ENCODE data around the gene HSD17B14. TPM values are rescaled to one million over a fixed set of nuclear protein-coding genes. Genes with fewer than 3 reads are reported as not detected.
"Not testable (repeated sequence)": the region's sequence is repeated elsewhere in the genome, so short reads cannot be mapped to it uniquely, and the experiment has no call there.

HSD17B14 gene
- total RNA-seq, 1 donor from 2014 or later: 65.6 TPM

DNA sequence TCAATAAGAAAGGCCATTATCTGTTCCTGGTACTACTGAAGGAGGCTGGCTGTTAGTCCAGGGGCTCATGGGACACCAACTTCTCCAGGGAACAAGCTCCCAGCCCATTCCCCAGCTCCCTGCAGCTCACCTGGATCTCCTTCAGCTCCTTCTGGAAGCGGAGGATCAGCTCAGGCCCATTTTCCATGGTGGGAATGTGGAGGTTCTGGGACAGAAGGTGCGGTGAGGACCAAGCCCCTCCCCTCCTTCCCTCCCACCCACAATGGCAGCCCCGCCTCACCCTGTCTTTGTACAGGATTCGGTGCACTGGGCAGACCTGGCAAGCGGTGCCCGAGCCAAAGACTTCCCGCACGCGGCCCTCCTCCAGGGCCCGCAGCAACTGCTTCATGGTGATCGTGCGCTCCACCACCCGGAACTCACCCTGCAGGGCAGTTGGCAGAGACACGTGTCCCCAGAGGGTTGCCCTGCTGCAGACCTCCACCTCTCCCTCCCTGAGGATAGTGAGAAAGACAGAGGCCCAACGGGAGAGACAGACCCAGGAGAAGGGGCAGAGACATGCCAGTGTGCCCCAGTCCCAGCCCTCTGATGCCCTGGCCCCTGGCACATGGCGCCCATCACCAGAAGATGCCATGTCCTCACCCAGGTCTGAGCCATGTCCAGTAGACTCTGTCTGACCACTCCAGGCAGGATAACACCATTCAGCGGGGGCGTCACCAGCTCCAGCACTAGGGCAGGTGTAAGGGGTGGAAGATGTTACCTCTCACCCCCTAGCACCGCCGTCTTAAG, 39.8 kb downstream of the HSD17B14 start:
- no peak overlapping the region for H3K27ac Mint-ChIP-seq (ENCODE audit: unreplicated experiment)
- DNase-seq (ENCODE audit: low spot score): no peak
- peaks cover 6% of the 10 kb centered on the region for H3K27me3 Mint-ChIP-seq (ENCODE audit: unreplicated experiment)
- H3K4me1 Mint-ChIP-seq (ENCODE audit: unreplicated experiment): peaks cover 2% of the 10 kb centered on the region
- TF ChIP-seq, protein P1, sequence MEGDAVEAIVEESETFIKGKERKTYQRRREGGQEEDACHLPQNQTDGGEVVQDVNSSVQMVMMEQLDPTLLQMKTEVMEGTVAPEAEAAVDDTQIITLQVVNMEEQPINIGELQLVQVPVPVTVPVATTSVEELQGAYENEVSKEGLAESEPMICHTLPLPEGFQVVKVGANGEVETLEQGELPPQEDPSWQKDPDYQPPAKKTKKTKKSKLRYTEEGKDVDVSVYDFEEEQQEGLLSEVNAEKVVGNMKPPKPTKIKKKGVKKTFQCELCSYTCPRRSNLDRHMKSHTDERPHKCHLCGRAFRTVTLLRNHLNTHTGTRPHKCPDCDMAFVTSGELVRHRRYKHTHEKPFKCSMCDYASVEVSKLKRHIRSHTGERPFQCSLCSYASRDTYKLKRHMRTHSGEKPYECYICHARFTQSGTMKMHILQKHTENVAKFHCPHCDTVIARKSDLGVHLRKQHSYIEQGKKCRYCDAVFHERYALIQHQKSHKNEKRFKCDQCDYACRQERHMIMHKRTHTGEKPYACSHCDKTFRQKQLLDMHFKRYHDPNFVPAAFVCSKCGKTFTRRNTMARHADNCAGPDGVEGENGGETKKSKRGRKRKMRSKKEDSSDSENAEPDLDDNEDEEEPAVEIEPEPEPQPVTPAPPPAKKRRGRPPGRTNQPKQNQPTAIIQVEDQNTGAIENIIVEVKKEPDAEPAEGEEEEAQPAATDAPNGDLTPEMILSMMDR (IDR thresholded peaks at IDR 0.05; ENCODE audit: unreplicated experiment): no peak
- peaks cover 3% of the 10 kb centered on the region for H3K36me3 Mint-ChIP-seq (ENCODE audit: low read depth, unreplicated experiment)
- no peaks in the 10 kb centered on the region for H3K9me3 Mint-ChIP-seq (ENCODE audit: unreplicated experiment)
- H3K4me3 Mint-ChIP-seq (ENCODE audit: unreplicated experiment): no peak overlapping the region

GRCh38 chr19:48795685-48796070, 40.6 kb downstream of the HSD17B14 start:
- Mint-ChIP-seq H3K27ac (ENCODE audit: unreplicated experiment) (peak overlapping the region; percentile 93), H3K36me3 (ENCODE audit: low read depth, unreplicated experiment) (peaks cover 3% of the 10 kb centered on the region), H3K27me3 (ENCODE audit: unreplicated experiment) (peaks cover 4% of the 10 kb centered on the region)

GRCh38 chr19:48795055-48795684, 41.1 kb downstream of the HSD17B14 start:
- Mint-ChIP-seq H3K27ac (ENCODE audit: unreplicated experiment) (peak overlapping the region; percentile 93), H3K27me3 (ENCODE audit: unreplicated experiment) (peaks cover 4% of the 10 kb centered on the region), H3K4me3 (ENCODE audit: unreplicated experiment) (peak overlapping the region; percentile 94), H3K36me3 (ENCODE audit: low read depth, unreplicated experiment) (peaks cover 3% of the 10 kb centered on the region), H3K9me3 (ENCODE audit: unreplicated experiment) (no peaks in the 10 kb centered on the region), H3K4me1 (ENCODE audit: unreplicated experiment) (peaks cover 2% of the 10 kb centered on the region)
- TF ChIP-seq, protein P1 (IDR thresholded peaks at IDR 0.05; ENCODE audit: unreplicated experiment): peak; percentile 93
- DNase-seq (ENCODE audit: low spot score): peak; percentile 87

More at GRCh38 chr19:48795685-48796070, 40.6 kb downstream of the HSD17B14 start:
- Mint-ChIP-seq H3K4me1 (ENCODE audit: unreplicated experiment) (peaks cover 2% of the 10 kb centered on the region), H3K4me3 (ENCODE audit: unreplicated experiment) (peak overlapping the region; percentile 94), H3K9me3 (ENCODE audit: unreplicated experiment) (no peaks in the 10 kb centered on the region)
- no peak for DNase-seq (ENCODE audit: low spot score)
- TF ChIP-seq, protein P1 (IDR thresholded peaks at IDR 0.05; ENCODE audit: unreplicated experiment): no peak

DNA sequence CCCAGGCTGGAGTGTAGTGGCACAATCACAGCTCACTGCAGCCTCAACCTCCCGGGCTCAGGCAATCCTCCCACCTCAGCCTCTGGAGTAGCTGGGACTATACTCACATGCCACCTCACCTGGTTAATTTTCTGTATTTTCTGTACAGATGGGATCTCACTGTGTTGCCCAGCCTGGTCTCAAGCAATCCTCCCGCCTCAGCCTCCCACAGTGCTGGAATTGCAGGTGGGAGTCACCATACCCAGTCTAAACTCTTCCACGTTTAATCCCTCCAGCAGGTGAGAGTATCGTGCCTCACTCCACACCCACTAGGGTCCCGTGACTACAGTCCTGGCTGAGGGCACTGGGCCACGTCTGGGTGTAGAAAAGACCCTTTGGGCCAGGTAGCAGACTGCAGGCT, 42.0 kb downstream of the HSD17B14 start:
- Mint-ChIP-seq H3K4me3 (ENCODE audit: unreplicated experiment) (peak overlapping the region; percentile 94), H3K9me3 (ENCODE audit: unreplicated experiment) (no peaks in the 10 kb centered on the region), H3K27me3 (ENCODE audit: unreplicated experiment) (peaks cover 4% of the 10 kb centered on the region), H3K27ac (ENCODE audit: unreplicated experiment) (peak overlapping the region; percentile 74), H3K4me1 (ENCODE audit: unreplicated experiment) (peaks cover 2% of the 10 kb centered on the region), H3K36me3 (ENCODE audit: low read depth, unreplicated experiment) (peaks cover 3% of the 10 kb centered on the region)
- no peak for DNase-seq (ENCODE audit: low spot score)
- TF ChIP-seq, protein P1 (IDR thresholded peaks at IDR 0.05; ENCODE audit: unreplicated experiment): no peak

GRCh38 chr19:48793271-48793670, 43.0 kb downstream of the HSD17B14 start:
- TF ChIP-seq, protein P1 (IDR thresholded peaks at IDR 0.05; ENCODE audit: unreplicated experiment): no peak
- Mint-ChIP-seq H3K4me3 (ENCODE audit: unreplicated experiment) (no peak overlapping the region), H3K27ac (ENCODE audit: unreplicated experiment) (no peak overlapping the region), H3K9me3 (ENCODE audit: unreplicated experiment) (no peaks in the 10 kb centered on the region), H3K36me3 (ENCODE audit: low read depth, unreplicated experiment) (peaks cover 3% of the 10 kb centered on the region), H3K27me3 (ENCODE audit: unreplicated experiment) (peaks cover 1% of the 10 kb centered on the region), H3K4me1 (ENCODE audit: unreplicated experiment) (peaks cover 1% of the 10 kb centered on the region)
- DNase-seq (ENCODE audit: low spot score): no peak

DNA sequence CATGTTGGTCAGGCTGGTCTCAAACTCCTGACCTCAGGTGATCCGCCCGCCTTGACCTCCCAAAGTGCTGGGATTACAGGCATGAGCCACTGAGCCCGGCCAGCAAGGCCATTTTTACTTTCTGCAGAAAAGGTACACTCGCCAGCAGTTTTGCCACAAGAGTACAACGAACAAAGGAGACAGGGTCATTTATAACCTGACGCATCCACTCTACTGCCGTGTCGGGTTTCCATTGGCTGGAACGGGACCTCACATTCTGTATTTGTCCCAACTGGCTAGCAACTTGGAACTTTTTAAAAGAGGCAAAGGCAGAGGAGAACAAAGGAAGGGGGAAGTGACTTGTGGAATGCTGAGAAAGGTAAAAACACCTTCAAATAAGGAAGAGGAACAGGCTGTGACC, 49.0 kb downstream of the HSD17B14 start:
- not testable (repeated sequence) for H3K4me1 Mint-ChIP-seq (ENCODE audit: unreplicated experiment); H3K9me3 Mint-ChIP-seq (ENCODE audit: unreplicated experiment); H3K4me3 Mint-ChIP-seq (ENCODE audit: unreplicated experiment); H3K36me3 Mint-ChIP-seq (ENCODE audit: low read depth, unreplicated experiment); H3K27ac Mint-ChIP-seq (ENCODE audit: unreplicated experiment); H3K27me3 Mint-ChIP-seq (ENCODE audit: unreplicated experiment); DNase-seq (ENCODE audit: low spot score)

DNA sequence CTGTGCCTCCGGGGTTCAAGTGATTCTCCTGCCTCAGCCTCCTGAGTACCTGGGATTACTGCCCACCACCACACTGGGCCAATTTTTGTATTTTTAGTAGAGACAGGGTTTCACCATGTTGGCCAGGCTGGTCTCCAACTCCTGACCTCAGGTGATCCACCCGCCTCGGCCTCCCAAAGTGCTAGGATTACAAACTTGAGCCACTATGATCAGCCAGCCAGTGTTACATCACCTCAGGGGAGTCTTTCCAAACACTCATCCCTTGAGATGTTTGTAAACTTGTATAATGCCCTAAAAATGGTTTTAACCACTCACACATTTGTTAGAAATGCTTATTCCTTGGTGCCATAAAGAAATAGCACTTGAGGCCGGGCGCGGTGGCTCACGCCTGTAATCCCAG, 49.9 kb downstream of the HSD17B14 start:
- H3K36me3 Mint-ChIP-seq (ENCODE audit: low read depth, unreplicated experiment); H3K27ac Mint-ChIP-seq (ENCODE audit: unreplicated experiment); H3K27me3 Mint-ChIP-seq (ENCODE audit: unreplicated experiment); H3K4me1 Mint-ChIP-seq (ENCODE audit: unreplicated experiment); H3K4me3 Mint-ChIP-seq (ENCODE audit: unreplicated experiment); DNase-seq (ENCODE audit: low spot score); H3K9me3 Mint-ChIP-seq (ENCODE audit: unreplicated experiment): not testable (repeated sequence)

All from endothelial cell (in vitro differentiated cells).